HG02798 (cell line): Measurements from ENCODE around the gene POP4.

ENCODE experiments used
- ATAC-seq: cut with Tn5 transposase; IDR thresholded peaks from one replicate; pipeline ENCODE4 v1.9.1; 2021; ENCODE audit warnings: mild to moderate bottlenecking; ENCODE audit not compliant: unreplicated experiment, poor library complexity

POP4 gene

GRCh38 chr19:29576761-29577648 is 29.1 kb upstream of the POP4 start:
- peak; percentile 50 for ATAC-seq

- no peak for ATAC-seq
Observed at GRCh38 chr19:29577649-29577963, 28.5 kb upstream of the POP4 start.

- no peak for ATAC-seq
Observed at GRCh38 chr19:29578349-29578748, 27.7 kb upstream of the POP4 start.

- ATAC-seq = no peak
Observed at GRCh38 chr19:29579308-29579910, 26.7 kb upstream of the POP4 start.

DNA sequence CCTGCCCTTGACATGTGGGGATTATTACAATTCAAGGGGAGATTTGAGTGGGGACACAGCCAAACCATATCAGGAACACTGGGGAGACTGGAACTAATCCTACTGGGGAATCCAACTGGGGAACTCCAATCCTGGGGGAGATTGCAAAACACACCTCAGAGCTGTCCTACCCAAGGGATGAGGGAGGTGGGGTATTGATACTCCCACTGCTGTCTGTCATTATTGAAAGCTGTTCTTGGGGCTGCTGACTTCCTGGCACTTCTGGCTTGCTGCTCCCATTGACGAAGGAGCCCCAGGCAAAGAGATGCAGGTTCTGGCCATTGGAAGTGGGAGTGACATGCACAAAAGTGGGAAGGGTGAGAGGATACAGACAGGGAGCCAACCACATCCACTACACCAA is 24.7 kb upstream of the POP4 start:
- ATAC-seq = no peak

- no peak for ATAC-seq
Observed at GRCh38 chr19:29583196-29583999, 22.7 kb upstream of the POP4 start.

GRCh38 chr19:29586401-29586800 is 19.7 kb upstream of the POP4 start:
- ATAC-seq = no peak

GRCh38 chr19:29587059-29587458 is 19.0 kb upstream of the POP4 start:
- no peak for ATAC-seq

DNA sequence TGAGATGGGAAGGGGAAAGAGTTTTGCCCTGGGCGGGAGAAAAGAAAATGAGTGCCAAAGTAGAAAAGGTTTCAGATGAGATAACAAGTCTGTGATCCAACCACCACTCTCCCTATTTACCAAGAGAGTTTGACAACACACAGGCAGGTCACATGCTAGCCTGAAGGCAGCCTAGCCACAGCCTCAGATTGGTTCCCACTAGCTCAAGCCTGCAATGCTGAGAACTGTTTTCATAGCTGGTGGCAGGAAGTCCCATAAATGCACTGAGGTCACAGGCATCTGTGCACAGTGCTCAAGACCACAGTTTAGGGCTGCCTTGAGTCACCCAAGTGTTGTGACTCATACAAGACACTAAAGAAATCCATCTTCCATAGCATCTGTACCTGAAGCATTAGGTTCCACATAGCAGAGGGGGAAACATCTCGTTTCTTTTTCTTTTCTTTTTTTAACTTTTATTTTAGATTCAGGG is 18.5 kb upstream of the POP4 start:
- peak; percentile 75 for ATAC-seq

- ATAC-seq = no peak
Observed at GRCh38 chr19:29588095-29588494, 18.0 kb upstream of the POP4 start.

DNA sequence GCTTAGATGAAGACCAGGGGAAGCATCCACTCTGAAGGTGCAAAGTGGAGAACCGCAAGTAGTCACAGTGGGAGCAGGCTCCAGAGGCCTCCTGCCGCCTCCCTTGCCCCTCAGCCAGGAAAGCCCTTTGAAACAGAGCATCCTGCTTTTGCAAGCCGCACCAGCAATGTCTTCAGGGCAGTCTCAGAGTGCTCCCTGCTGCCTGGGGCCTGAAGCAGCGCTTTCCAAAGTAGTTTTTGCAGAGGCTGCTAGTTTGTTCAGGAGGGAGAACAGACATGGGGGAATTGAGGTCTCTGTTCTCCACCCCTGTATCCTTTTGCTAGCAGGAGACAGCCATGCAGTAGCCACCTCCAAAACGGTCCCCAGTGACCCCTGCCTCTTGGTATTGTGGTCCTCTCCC is 15.8 kb upstream of the POP4 start:
- no peak for ATAC-seq

GRCh38 chr19:29591670-29592069 is 14.4 kb upstream of the POP4 start:
- no peak for ATAC-seq

GRCh38 chr19:29593869-29594268 is 12.2 kb upstream of the POP4 start:
- no peak for ATAC-seq

- ATAC-seq = no peak
Observed at GRCh38 chr19:29596080-29596727, 9.9 kb upstream of the POP4 start.

- no peak for ATAC-seq
Observed at GRCh38 chr19:29596885-29597525, 9.1 kb upstream of the POP4 start.

GRCh38 chr19:29598036-29598435 is 8.0 kb upstream of the POP4 start:
- ATAC-seq = no peak

- no peak for ATAC-seq
Observed at GRCh38 chr19:29598496-29598895, 7.6 kb upstream of the POP4 start.

DNA sequence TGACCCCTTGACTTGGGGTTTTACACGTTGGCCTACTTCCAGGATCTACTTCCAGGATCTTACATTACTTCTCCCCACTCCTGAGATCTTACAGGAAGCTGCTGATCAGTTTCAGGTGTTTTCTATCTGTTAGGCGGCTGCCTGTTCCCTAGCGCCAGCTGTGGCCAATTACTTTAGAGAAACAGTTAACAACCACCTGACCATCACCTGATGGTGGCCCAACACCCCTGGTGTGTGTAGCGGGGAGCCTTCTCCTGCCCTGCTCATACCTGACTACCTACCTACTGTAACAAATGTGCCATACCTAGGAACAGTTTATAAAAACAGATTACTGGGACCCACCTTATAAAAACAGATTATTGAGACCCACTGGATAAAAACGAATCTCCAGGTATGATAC is 2.8 kb upstream of the POP4 start:
- no peak for ATAC-seq

GRCh38 chr19:29606420-29606747 is 301 bp downstream of the POP4 start:
- no peak for ATAC-seq

- ATAC-seq = no peak
Observed at GRCh38 chr19:29609636-29610035, 3.6 kb downstream of the POP4 start.
